ENCODE results near the gene KIT. TPM values are rescaled to one million over a fixed set of nuclear protein-coding genes. Genes with fewer than 3 reads are reported as not detected.

The KIT gene
- total and polyA plus RNA-seq, 2 of the 13 experiments (the other 11 are each of a cell fraction or from before 2014, with no cell fraction given) = not detected

DNA sequence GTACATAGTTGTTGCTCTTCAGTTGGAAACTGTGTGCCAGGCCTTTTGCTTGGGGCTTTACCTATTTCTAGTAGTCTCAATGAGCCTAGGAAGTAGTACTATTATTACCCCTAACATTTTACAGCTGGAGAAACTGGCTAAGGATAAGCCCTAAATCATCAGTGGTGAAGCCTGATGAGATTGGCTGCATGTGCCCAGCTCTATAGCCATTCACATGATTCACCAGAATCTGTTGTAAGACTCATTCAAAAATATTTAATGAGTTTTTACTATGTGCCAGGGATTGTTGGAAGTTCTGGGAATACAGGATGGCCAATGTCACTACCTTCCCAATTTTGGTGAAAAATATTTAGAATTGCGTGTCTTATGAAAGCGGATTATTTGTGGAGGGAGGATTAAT lies 2.8 kb downstream of the KIT start:
- ChIA-PET CTCF (ENCODE audit: low intra/inter-chr PET ratio, low total read pairs) (no interaction called here), POLR2A (no interaction called here)
- 23% methylated on average over 2 of the region's 2 CpGs for WGBS (ENCODE audit: low lambda C conversion rate)
- no peak for ATAC-seq
- H3K27me3 ChIP-seq (ENCODE audit: control insufficient read depth in 1 of 2, insufficient read depth in 2 of 2, low read length in 2 of 2) = peaks cover 2 to 58% of the 10 kb centered on the region in 2 experiments; a peak in 3 of 5 replicates
- intact Hi-C loops (cut with micrococcal nuclease; ENCODE audit: unreplicated experiment) (no loop called here), in situ Hi-C loops (cut with HindIII; ENCODE audit: extremely low pct_ligation_motif_present, low pct_unique_long_range_greater_than_20kb) (no loop called here)
- FAIRE-seq = no peak
- H4K20me1 ChIP-seq (ENCODE audit: insufficient read depth, low read length) = no peaks in the 10 kb centered on the region
- H3K9me3 ChIP-seq (ENCODE audit: low read length) = no peaks in the 10 kb centered on the region
- no peaks in the 10 kb centered on the region for H3K36me3 ChIP-seq (replicated peaks in 1 of 2; ENCODE audit: control insufficient read depth in 1 of 2, insufficient read depth in 2 of 2, low read length in 2 of 2)
- no peak overlapping the region for H3K27ac ChIP-seq (ENCODE audit: extremely low read length, insufficient read depth, low read length)
- no peak overlapping the region for H2AFZ ChIP-seq (ENCODE audit: low read length)
- BruUV-seq (replicated peaks) = no TSS peak
- H3K9ac ChIP-seq (ENCODE audit: insufficient read depth, low read depth, low read length) = no peak overlapping the region
- no peak overlapping the region for H3K4me2 ChIP-seq (ENCODE audit: low read depth, low read length)
- H3K4me1 ChIP-seq (ENCODE audit: insufficient read depth, low read length) = peaks cover 20% of the 10 kb centered on the region
- H3K79me2 ChIP-seq (ENCODE audit: insufficient read depth, low read length) = no peaks in the 10 kb centered on the region
- TF ChIP-seq ZNF143 (CRISPR knock-in tag; IDR thresholded peaks at IDR 0.05) (no peak), STAT5B (CRISPR knock-in tag; IDR thresholded peaks at IDR 0.05) (no peak), ZSCAN12 (CRISPR knock-in tag; IDR thresholded peaks at IDR 0.05) (no peak), ZNF317 (CRISPR knock-in tag; IDR thresholded peaks at IDR 0.05) (no peak), ZFP41 (CRISPR knock-in tag; IDR thresholded peaks at IDR 0.05; ENCODE audit: borderline replicate concordance) (no peak), KDM5B (CRISPR knock-in tag; IDR thresholded peaks at IDR 0.05; ENCODE audit: borderline replicate concordance) (no peak), ZNF709 (CRISPR knock-in tag; IDR thresholded peaks at IDR 0.05) (no peak), ZFYVE20 (CRISPR knock-in tag; IDR thresholded peaks at IDR 0.05; ENCODE audit: borderline replicate concordance, low read depth) (no peak), RAD51 (IDR thresholded peaks at IDR 0.05; ENCODE audit: borderline replicate concordance) (no peak), WIZ (CRISPR knock-in tag; IDR thresholded peaks at IDR 0.05) (no peak), ETV6 (CRISPR knock-in tag; conservative IDR thresholded peaks at IDR 0.05) (no peak), ZBTB7A (CRISPR knock-in tag; IDR thresholded peaks at IDR 0.05) (no peak)
- TF ChIP-seq, protein P1, sequence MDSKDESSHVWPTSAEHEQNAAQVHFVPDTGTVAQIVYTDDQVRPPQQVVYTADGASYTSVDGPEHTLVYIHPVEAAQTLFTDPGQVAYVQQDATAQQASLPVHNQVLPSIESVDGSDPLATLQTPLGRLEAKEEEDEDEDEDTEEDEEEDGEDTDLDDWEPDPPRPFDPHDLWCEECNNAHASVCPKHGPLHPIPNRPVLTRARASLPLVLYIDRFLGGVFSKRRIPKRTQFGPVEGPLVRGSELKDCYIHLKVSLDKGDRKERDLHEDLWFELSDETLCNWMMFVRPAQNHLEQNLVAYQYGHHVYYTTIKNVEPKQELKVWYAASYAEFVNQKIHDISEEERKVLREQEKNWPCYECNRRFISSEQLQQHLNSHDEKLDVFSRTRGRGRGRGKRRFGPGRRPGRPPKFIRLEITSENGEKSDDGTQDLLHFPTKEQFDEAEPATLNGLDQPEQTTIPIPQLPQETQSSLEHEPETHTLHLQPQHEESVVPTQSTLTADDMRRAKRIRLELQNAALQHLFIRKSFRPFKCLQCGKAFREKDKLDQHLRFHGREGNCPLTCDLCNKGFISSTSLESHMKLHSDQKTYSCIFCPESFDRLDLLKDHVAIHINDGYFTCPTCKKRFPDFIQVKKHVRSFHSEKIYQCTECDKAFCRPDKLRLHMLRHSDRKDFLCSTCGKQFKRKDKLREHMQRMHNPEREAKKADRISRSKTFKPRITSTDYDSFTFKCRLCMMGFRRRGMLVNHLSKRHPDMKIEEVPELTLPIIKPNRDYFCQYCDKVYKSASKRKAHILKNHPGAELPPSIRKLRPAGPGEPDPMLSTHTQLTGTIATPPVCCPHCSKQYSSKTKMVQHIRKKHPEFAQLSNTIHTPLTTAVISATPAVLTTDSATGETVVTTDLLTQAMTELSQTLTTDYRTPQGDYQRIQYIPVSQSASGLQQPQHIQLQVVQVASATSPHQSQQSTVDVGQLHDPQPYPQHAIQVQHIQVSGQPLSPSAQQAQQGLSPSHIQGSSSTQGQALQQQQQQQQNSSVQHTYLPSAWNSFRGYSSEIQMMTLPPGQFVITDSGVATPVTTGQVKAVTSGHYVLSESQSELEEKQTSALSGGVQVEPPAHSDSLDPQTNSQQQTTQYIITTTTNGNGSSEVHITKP (CRISPR knock-in tag; IDR thresholded peaks at IDR 0.05; ENCODE audit: low read depth) = no peak
- DNase-seq (ENCODE audit: low spot score) = no peak
- no peak overlapping the region for H3K4me3 ChIP-seq (replicated peaks in 1 of 3; ENCODE audit: insufficient read depth in 1 of 3, low read depth in 2 of 3, low read length in 3 of 3)

Measured in HepG2 (cell line).